Measurements from ENCODE around the gene CPN2.

CPN2 gene

GRCh38 chr3:194380326-194380725 lies 29.2 kb upstream of the CPN2 start:
- no peak for DNase-seq (ENCODE audit: low read depth)

GRCh38 chr3:194379651-194380050 lies 28.5 kb upstream of the CPN2 start:
- DNase-seq (ENCODE audit: low read depth), result no peak

GRCh38 chr3:194379231-194379630 lies 28.1 kb upstream of the CPN2 start:
- DNase-seq (ENCODE audit: low read depth), result no peak

GRCh38 chr3:194377708-194378107 lies 26.6 kb upstream of the CPN2 start:
- DNase-seq (ENCODE audit: low read depth), result no peak

GRCh38 chr3:194376241-194376560 lies 25.1 kb upstream of the CPN2 start:
- DNase-seq (ENCODE audit: low read depth), result no peak

- DNase-seq (ENCODE audit: low read depth), result no peak
Measured at GRCh38 chr3:194375473-194376240, 24.5 kb upstream of the CPN2 start.

- no peak for DNase-seq (ENCODE audit: low read depth)
Measured at GRCh38 chr3:194374935-194375334, 23.8 kb upstream of the CPN2 start.

- DNase-seq (ENCODE audit: low read depth), result no peak
Measured at GRCh38 chr3:194373899-194374298, 22.8 kb upstream of the CPN2 start.

GRCh38 chr3:194373028-194373427 lies 21.9 kb upstream of the CPN2 start:
- DNase-seq (ENCODE audit: low read depth), result no peak

- no peak for DNase-seq (ENCODE audit: low read depth)
Measured at GRCh38 chr3:194370753-194371152, 19.6 kb upstream of the CPN2 start.

- no peak for DNase-seq (ENCODE audit: low read depth)
Measured at GRCh38 chr3:194369522-194370279, 18.6 kb upstream of the CPN2 start, which contains the start of gene LRRC15. Gene LRRC15, minus strand, starts transcription at chr3:194369743. Its CDS starts 8,700 bp downstream, at chr3:194361043.

GRCh38 chr3:194368918-194369317 lies 17.8 kb upstream of the CPN2 start:
- DNase-seq (ENCODE audit: low read depth), result no peak

- DNase-seq (ENCODE audit: low read depth), result no peak
Measured at GRCh38 chr3:194367992-194368841, 17.1 kb upstream of the CPN2 start.

- no peak for DNase-seq (ENCODE audit: low read depth)
Measured at GRCh38 chr3:194365978-194366490, 14.9 kb upstream of the CPN2 start.

- DNase-seq (ENCODE audit: low read depth), result no peak
Measured at GRCh38 chr3:194365526-194365925, 14.4 kb upstream of the CPN2 start.

GRCh38 chr3:194364652-194365434 lies 13.7 kb upstream of the CPN2 start:
- no peak for DNase-seq (ENCODE audit: low read depth)

GRCh38 chr3:194364314-194364651 lies 13.2 kb upstream of the CPN2 start:
- DNase-seq (ENCODE audit: low read depth), result no peak

GRCh38 chr3:194360568-194360967 lies 9.4 kb upstream of the CPN2 start:
- DNase-seq (ENCODE audit: low read depth), result no peak

- no peak for DNase-seq (ENCODE audit: low read depth)
Measured at GRCh38 chr3:194357681-194358080, 6.6 kb upstream of the CPN2 start.

- no peak for DNase-seq (ENCODE audit: low read depth)
Measured at GRCh38 chr3:194355379-194355778, 4.3 kb upstream of the CPN2 start.

GRCh38 chr3:194354315-194354714 lies 3.2 kb upstream of the CPN2 start:
- DNase-seq (ENCODE audit: low read depth), result no peak
